AG04450 (cell line): ENCODE data around the gene ST14. TPM values are rescaled to one million over a fixed set of nuclear protein-coding genes. Genes with fewer than 3 reads are reported as not detected.
"Not testable (repeated sequence)": the region's sequence is repeated elsewhere in the genome, so short reads cannot be mapped to it uniquely, and the experiment has no call there.

Experiments
- CTCF ChIA-PET: fragments of 300-600, 350-600 bp; formaldehyde crosslinking; extraction: SDS; loops from one replicate; lab custom pipeline; 2022; ENCODE audit warnings: antibody characterized with exemption, inconsistent platforms; lab: Charles Lee
- POLR2A ChIA-PET: fragments of 350-600 bp; formaldehyde crosslinking; extraction: SDS; loops from one replicate; lab custom pipeline; 2021; ENCODE audit warnings: antibody characterized with exemption, inconsistent platforms; lab: Yijun Ruan, JAX
- DNase-seq: peaks from one replicate; pipeline ENCODE4 v3.0.0-alpha.2; 2011; ENCODE audit warnings: low read depth, low spot score
- H3K27ac ChIP-seq: one replicate; pipeline ENCODE4 v1.5.1; 2012; ENCODE audit warnings: low read depth, low read length, control low read depth
- H3K27me3 ChIP-seq: one replicate; pipeline ENCODE4 v1.6.0; 2012; ENCODE audit warnings: low read length; ENCODE audit not compliant: control insufficient read depth, insufficient read depth
- H3K4me3 ChIP-seq: 2 replicates; pipeline ENCODE4 v1.5.1; 2011; ENCODE audit warnings: mild to moderate bottlenecking, low read depth, low read length, control low read depth
- H3K9me3 ChIP-seq: 2 replicates; pipeline ENCODE4 v1.5.1; 2012; ENCODE audit warnings: low read length; ENCODE audit not compliant: control insufficient read depth, insufficient read depth
- polyA plus RNA-seq: library from polyadenylated mRNA; depleted of rRNA; stranded (reverse); fragments of >200 nt; gene quantifications from 2 replicates; pipeline ENCODE4 v1.2.3, GENCODE V29; 2011
- TF ChIP-seq, protein P1 (sequence below): IDR thresholded peaks from 2 replicates; pipeline ENCODE4 v1.5.1; 2011; ENCODE audit warnings: low read depth, low read length, control low read depth, inconsistent platforms

Gene ST14
- polyA plus RNA-seq, 1 experiment, result not detected

DNA sequence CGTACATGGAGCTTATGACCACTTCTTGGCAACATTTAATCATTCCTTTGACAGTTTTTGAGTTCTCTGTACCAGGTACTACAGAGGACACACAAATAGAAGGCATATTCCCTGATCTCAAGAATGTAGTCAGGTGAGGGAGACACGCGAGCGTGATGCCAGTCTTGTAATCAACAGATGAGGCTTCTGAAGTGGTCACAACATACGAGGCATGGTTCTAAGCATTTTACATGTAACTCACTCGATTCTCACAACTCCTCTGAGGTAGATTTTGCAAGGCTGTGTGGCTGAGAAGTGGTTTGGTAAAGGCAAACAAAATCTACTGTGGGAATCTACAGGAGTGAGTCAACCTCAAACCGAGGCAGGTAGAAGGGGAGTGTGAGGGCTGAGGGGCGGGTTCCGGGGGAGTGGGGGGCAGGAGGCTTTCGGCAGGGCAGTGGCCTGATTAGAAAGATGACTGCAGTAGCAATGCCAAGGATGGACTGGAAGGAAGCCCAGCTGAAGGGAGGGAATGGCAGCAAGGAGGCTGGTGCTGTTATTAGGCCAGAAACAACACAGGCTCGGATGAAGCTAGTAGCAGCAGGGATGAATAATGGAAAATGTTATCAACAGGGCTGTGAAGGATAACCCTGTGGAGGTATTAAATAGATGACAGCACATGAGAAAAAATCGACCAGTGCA is 63.8 kb downstream of the ST14 start:
- DNase-seq, result no peak
- TF ChIP-seq, protein P1, sequence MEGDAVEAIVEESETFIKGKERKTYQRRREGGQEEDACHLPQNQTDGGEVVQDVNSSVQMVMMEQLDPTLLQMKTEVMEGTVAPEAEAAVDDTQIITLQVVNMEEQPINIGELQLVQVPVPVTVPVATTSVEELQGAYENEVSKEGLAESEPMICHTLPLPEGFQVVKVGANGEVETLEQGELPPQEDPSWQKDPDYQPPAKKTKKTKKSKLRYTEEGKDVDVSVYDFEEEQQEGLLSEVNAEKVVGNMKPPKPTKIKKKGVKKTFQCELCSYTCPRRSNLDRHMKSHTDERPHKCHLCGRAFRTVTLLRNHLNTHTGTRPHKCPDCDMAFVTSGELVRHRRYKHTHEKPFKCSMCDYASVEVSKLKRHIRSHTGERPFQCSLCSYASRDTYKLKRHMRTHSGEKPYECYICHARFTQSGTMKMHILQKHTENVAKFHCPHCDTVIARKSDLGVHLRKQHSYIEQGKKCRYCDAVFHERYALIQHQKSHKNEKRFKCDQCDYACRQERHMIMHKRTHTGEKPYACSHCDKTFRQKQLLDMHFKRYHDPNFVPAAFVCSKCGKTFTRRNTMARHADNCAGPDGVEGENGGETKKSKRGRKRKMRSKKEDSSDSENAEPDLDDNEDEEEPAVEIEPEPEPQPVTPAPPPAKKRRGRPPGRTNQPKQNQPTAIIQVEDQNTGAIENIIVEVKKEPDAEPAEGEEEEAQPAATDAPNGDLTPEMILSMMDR, result no peak
- H3K27ac ChIP-seq, result no peak overlapping the region
- H3K27me3 ChIP-seq, result peaks cover 8% of the 10 kb centered on the region
- no peaks in the 10 kb centered on the region; the same call in 1 of the 2 replicates for H3K9me3 ChIP-seq
- H3K4me3 ChIP-seq, result no peak overlapping the region
- POLR2A ChIA-PET, result no interaction called here
- CTCF ChIA-PET, result interaction anchor here (4.0 kb wide), 1 partner anchor 11 kb away, joined by 22 read pairs; no protein-coding TSS in a partner anchor

- ChIA-PET POLR2A (no interaction called here), CTCF (interaction anchor here (1.0 kb wide), 1 partner anchor 15 kb away, joined by 3 read pairs; no protein-coding TSS in a partner anchor)
- H3K9me3 ChIP-seq, result no peaks in the 10 kb centered on the region
- H3K27me3 ChIP-seq, result no peaks in the 10 kb centered on the region
- no peak overlapping the region for H3K4me3 ChIP-seq
- TF ChIP-seq, protein P1, result no peak
- DNase-seq, result no peak
- no peak overlapping the region for H3K27ac ChIP-seq
Observed at GRCh38 chr11:130227373-130227772, 67.8 kb downstream of the ST14 start.

DNA sequence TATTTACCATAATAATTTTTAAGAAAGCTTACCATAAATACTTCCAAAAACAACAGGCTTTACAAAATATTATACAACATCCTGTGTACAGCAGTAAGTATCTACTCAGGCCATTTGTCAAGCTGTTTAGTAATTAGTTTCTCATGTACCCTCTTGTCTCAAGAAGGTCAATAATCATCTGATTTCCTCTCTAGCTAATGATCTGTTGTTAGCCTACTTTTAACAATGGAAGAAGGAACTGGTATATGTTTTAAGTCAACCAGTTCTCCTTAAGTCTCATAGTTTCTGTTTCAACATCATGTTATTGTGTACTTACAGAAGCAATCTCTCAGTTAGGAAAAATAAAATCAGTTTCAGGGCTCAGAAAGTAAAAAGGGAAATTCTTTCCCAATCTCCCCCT is 73.9 kb downstream of the ST14 start:
- H3K27me3 ChIP-seq, H3K27ac ChIP-seq, DNase-seq, POLR2A ChIA-PET, H3K9me3 ChIP-seq, H3K4me3 ChIP-seq, CTCF ChIA-PET: not testable (repeated sequence)

- CTCF ChIA-PET, DNase-seq, H3K27ac ChIP-seq, H3K9me3 ChIP-seq, H3K27me3 ChIP-seq, POLR2A ChIA-PET, H3K4me3 ChIP-seq: not testable (repeated sequence)
Observed at GRCh38 chr11:130233888-130234287, 74.3 kb downstream of the ST14 start.

DNA sequence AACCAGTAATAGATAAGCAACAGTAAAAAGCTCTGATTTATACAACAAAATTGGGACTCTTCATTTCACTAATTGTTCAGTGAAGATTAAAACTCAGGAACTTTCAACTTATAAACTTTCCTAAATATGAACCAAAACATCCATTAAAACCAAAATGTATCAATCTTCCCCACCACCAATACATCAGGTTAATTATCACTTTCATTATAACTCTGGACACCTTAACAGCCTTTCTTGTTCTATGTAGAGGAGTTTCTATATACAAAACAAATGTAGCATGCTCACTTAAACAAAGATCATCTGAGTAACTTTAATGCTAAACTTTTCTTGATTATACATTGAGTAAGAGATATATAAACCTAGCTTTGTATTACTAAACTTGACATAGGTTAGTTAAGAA is 74.7 kb downstream of the ST14 start:
- Histone ChIP-seq H3K9me3 (no peaks in the 10 kb centered on the region), H3K27ac (no peak overlapping the region), H3K4me3 (no peak overlapping the region), H3K27me3 (no peaks in the 10 kb centered on the region)
- CTCF ChIA-PET, result no interaction called here
- POLR2A ChIA-PET, result no interaction called here
- TF ChIP-seq, protein P1, result no peak
- DNase-seq, result no peak

GRCh38 chr11:130237282-130238006 is 77.9 kb downstream of the ST14 start:
- Histone ChIP-seq H3K27ac (no peak overlapping the region), H3K4me3 (no peak overlapping the region), H3K27me3 (no peaks in the 10 kb centered on the region), H3K9me3 (no peaks in the 10 kb centered on the region)
- CTCF ChIA-PET, result interaction anchor here (1.8 kb wide), 1 partner anchor 25 kb away, joined by 4 read pairs; no protein-coding TSS in a partner anchor
- no peak for DNase-seq
- POLR2A ChIA-PET, result no interaction called here
- TF ChIP-seq, protein P1, result no peak
